Measurements from ENCODE around the gene GRM2.

DNA sequence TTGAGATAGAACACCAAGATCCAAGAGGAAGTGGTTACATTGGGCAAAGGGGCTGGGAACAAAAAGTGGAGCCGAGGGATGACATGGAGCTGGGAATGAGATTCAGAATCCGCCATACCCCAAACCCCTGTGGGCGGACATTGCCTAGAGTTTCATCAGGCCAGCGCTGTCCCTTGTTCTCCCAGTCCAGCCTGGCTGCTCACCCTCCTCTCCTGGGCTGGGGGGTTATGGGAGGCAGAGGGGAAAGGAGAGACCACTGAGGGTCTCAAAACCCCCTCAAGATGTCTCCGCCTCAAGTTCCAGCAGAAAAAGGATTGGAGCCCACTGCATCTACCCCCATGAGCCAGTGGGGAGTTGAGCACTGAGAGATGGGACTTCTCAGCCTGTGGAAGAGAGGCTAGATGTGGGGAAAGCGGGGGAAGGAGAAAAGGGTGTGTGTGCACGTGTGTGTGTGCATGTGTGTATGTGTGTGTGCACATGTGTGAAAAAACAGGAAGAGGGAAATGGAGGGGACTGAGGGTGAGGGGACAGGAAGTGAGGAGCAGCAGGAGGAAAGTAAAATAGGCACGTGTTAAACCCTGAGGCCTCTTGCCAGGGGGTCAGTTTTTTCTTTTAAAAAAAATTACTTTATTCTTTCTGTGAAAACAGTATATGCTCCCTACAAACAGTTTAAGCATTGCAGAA lies 14.3 kb downstream of the GRM2 start:
- TF ChIP-seq, protein P1, sequence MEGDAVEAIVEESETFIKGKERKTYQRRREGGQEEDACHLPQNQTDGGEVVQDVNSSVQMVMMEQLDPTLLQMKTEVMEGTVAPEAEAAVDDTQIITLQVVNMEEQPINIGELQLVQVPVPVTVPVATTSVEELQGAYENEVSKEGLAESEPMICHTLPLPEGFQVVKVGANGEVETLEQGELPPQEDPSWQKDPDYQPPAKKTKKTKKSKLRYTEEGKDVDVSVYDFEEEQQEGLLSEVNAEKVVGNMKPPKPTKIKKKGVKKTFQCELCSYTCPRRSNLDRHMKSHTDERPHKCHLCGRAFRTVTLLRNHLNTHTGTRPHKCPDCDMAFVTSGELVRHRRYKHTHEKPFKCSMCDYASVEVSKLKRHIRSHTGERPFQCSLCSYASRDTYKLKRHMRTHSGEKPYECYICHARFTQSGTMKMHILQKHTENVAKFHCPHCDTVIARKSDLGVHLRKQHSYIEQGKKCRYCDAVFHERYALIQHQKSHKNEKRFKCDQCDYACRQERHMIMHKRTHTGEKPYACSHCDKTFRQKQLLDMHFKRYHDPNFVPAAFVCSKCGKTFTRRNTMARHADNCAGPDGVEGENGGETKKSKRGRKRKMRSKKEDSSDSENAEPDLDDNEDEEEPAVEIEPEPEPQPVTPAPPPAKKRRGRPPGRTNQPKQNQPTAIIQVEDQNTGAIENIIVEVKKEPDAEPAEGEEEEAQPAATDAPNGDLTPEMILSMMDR (IDR thresholded peaks at IDR 0.05) = no peak
- TF ChIP-seq POLR2A (IDR thresholded peaks at IDR 0.05) (no peak), EP300 (IDR thresholded peaks at IDR 0.05; ENCODE audit: low read depth) (no peak)

All from transverse colon (tissue), 3 donors.